ENCODE results near the gene KSR2.

The KSR2 gene

GRCh38 chr12:117837737-117838050 is 131.1 kb downstream of the KSR2 start:
- DNase-seq (ENCODE audit: low read depth): no peak
- no peak overlapping the region for H3K4me3 ChIP-seq (ENCODE audit: low read depth, low read length)
- no peak for TF ChIP-seq CTCF (conservative IDR thresholded peaks at IDR 0.05; ENCODE audit: low read depth, low read length)

- peak; percentile 74 for DNase-seq (ENCODE audit: low read depth)
- TF ChIP-seq CTCF (conservative IDR thresholded peaks at IDR 0.05; ENCODE audit: low read depth, low read length): peak; percentile 89
- H3K4me3 ChIP-seq (ENCODE audit: low read depth, low read length): no peak overlapping the region
Observed at GRCh38 chr12:117836999-117837736, 131.6 kb downstream of the KSR2 start.

GRCh38 chr12:117836476-117836875 is 132.3 kb downstream of the KSR2 start:
- no peak for TF ChIP-seq CTCF (conservative IDR thresholded peaks at IDR 0.05; ENCODE audit: low read depth, low read length)
- no peak overlapping the region for H3K4me3 ChIP-seq (ENCODE audit: low read depth, low read length)
- DNase-seq (ENCODE audit: low read depth): no peak

- no peak overlapping the region for H3K4me3 ChIP-seq (ENCODE audit: low read depth, low read length)
- DNase-seq (ENCODE audit: low read depth): no peak
- TF ChIP-seq CTCF (conservative IDR thresholded peaks at IDR 0.05; ENCODE audit: low read depth, low read length): no peak
Observed at GRCh38 chr12:117835156-117835555, 133.6 kb downstream of the KSR2 start.

- TF ChIP-seq CTCF (conservative IDR thresholded peaks at IDR 0.05; ENCODE audit: low read depth, low read length): no peak
- no peak for DNase-seq (ENCODE audit: low read depth)
- H3K4me3 ChIP-seq (ENCODE audit: low read depth, low read length): no peak overlapping the region
Observed at GRCh38 chr12:117832459-117833457, 136.0 kb downstream of the KSR2 start.

GRCh38 chr12:117830471-117830870 is 138.3 kb downstream of the KSR2 start:
- DNase-seq (ENCODE audit: low read depth): no peak
- no peak overlapping the region for H3K4me3 ChIP-seq (ENCODE audit: low read depth, low read length)
- TF ChIP-seq CTCF (conservative IDR thresholded peaks at IDR 0.05; ENCODE audit: low read depth, low read length): no peak

Measured in choroid plexus epithelial cell (primary cell).